Measurements from ENCODE around the gene CD55. TPM values are rescaled to one million over a fixed set of nuclear protein-coding genes. Genes with fewer than 3 reads are reported as not detected.

CD55 gene
- total and polyA plus RNA-seq, 2 of the 8 experiments (the other 6 are each of a cell fraction or from before 2014, with no cell fraction given): 20.1 to 22.8 TPM

GRCh38 chr1:207316622-207317391 lies 4.7 kb upstream of the CD55 start (continued):
- no peak for TF ChIP-seq CHD7 (IDR thresholded peaks at IDR 0.05; ENCODE audit: insufficient replicate concordance, low read length)
- TF ChIP-seq SRF (IDR thresholded peaks at IDR 0.05; ENCODE audit: low read depth, low read length): no peak
- TF ChIP-seq MAFK (IDR thresholded peaks at IDR 0.05; ENCODE audit: low read depth, low read length): no peak
- TF ChIP-seq HDAC6 (IDR thresholded peaks at IDR 0.05; ENCODE audit: low read depth, low read length): no peak
- peak; percentile 80 for TF ChIP-seq ATF2 (IDR thresholded peaks at IDR 0.05; ENCODE audit: low read length)
- no peak for TF ChIP-seq SIRT6 (IDR thresholded peaks at IDR 0.05; ENCODE audit: low read length)
- peak; percentile 84 for TF ChIP-seq TEAD4 (IDR thresholded peaks at IDR 0.05; ENCODE audit: low read depth, low read length)
- no peak for TF ChIP-seq YY1 (IDR thresholded peaks at IDR 0.05; ENCODE audit: low read depth, low read length)
- TF ChIP-seq CBX5 (IDR thresholded peaks at IDR 0.05; ENCODE audit: low read depth, low read length): no peak
